Lower leg skin (tissue), 3 donors: ENCODE measurements around the gene WDTC1.

Source experiments
- CTCF ChIP-seq, 3 donors: fragments of 450-650 bp; IDR thresholded peaks; one replicate each; pipeline ENCODE4 v1.5.1; 2016; ENCODE audit warnings: antibody characterized with exemption in 3 of 3, mild to moderate bottlenecking in 3 of 3, moderate library complexity in 2 of 3
- POLR2A ChIP-seq, 2 donors: fragments of 450-650 bp; IDR thresholded peaks; one replicate each; pipeline ENCODE4 v1.6.1; 2016 to 2017; ENCODE audit warnings: antibody characterized with exemption in 2 of 2, mild to moderate bottlenecking in 1 of 2, moderate library complexity in 1 of 2

GRCh38 chr1:27331922-27332321, 97.5 kb downstream of the WDTC1 start:
- TF ChIP-seq CTCF (IDR thresholded peaks at IDR 0.05) (no peak), POLR2A (IDR thresholded peaks at IDR 0.05) (no peak)
